Measurements from ENCODE around the gene PHLPP1.
A peak's percentile ranks its signal among the peaks of the same experiment; 100 is the strongest.

The PHLPP1 gene

DNA sequence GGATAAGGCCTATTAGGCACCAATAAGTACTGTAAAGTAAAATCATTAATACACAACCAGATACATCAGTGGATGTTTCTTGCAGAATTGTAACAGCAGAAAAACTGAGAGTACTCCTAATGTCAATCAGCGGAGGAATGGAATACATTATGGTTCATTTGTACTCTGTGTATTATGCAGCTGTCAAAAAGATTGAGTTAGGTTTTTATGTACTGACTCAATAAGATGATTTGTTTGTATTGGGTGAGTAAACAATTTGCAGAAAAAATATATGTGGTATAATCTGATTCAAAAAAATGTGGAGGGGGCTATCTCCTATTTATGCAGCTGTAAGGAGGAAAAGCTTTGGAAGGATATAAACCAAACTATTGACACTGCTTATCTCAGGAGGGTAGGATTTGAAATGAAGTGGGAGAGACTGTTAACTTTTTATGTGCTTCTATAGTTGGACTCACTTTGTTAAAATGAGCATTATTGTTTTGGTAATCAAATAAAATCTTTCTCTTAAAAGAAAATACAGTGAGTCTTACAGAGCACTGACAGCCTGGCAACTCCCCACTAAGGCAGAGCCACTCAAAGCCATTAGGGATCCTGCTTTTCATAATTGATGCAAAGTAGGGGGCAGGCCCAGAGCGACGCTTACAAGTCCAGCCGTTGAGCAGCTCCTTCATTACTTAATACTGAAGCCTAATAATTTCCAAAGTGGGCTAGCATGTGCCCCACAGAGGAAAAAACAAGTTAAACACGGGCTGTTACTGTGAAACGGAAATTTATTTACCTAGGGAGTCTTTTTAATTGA lies 168.8 kb downstream of the PHLPP1 start:
- TF ChIP-seq, protein P1, sequence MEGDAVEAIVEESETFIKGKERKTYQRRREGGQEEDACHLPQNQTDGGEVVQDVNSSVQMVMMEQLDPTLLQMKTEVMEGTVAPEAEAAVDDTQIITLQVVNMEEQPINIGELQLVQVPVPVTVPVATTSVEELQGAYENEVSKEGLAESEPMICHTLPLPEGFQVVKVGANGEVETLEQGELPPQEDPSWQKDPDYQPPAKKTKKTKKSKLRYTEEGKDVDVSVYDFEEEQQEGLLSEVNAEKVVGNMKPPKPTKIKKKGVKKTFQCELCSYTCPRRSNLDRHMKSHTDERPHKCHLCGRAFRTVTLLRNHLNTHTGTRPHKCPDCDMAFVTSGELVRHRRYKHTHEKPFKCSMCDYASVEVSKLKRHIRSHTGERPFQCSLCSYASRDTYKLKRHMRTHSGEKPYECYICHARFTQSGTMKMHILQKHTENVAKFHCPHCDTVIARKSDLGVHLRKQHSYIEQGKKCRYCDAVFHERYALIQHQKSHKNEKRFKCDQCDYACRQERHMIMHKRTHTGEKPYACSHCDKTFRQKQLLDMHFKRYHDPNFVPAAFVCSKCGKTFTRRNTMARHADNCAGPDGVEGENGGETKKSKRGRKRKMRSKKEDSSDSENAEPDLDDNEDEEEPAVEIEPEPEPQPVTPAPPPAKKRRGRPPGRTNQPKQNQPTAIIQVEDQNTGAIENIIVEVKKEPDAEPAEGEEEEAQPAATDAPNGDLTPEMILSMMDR (IDR thresholded peaks at IDR 0.05; ENCODE audit: poor library complexity, severe bottlenecking): no peak
- ATAC-seq (ENCODE audit: low read depth) (no peak), DNase-seq (ENCODE audit: low spot score) (no peak)
- Histone ChIP-seq H3K4me3 (ENCODE audit: severe bottlenecking) (no peak overlapping the region), H3K9me3 (ENCODE audit: severe bottlenecking) (no peaks in the 10 kb centered on the region), H3K27me3 (ENCODE audit: insufficient read depth, poor library complexity, severe bottlenecking) (no peaks in the 10 kb centered on the region), H3K4me1 (ENCODE audit: insufficient read depth, poor library complexity, severe bottlenecking) (peaks cover 23% of the 10 kb centered on the region), H3K27ac (ENCODE audit: poor library complexity, severe bottlenecking) (no peak overlapping the region), H3K36me3 (ENCODE audit: low read depth) (no peaks in the 10 kb centered on the region)

- Histone ChIP-seq H3K27me3 (ENCODE audit: insufficient read depth, poor library complexity, severe bottlenecking) (no peaks in the 10 kb centered on the region), H3K9me3 (ENCODE audit: severe bottlenecking) (no peaks in the 10 kb centered on the region), H3K4me1 (ENCODE audit: insufficient read depth, poor library complexity, severe bottlenecking) (peaks cover 18% of the 10 kb centered on the region), H3K36me3 (ENCODE audit: low read depth) (no peaks in the 10 kb centered on the region), H3K4me3 (ENCODE audit: severe bottlenecking) (no peak overlapping the region), H3K27ac (ENCODE audit: poor library complexity, severe bottlenecking) (no peak overlapping the region)
- ATAC-seq (ENCODE audit: low read depth) (no peak), DNase-seq (ENCODE audit: low spot score) (no peak)
- TF ChIP-seq, protein P1 (IDR thresholded peaks at IDR 0.05; ENCODE audit: poor library complexity, severe bottlenecking): no peak
These were observed 170.5 kb downstream of the PHLPP1 start for GRCh38 chr18:62885804-62886203.

- TF ChIP-seq, protein P1 (IDR thresholded peaks at IDR 0.05; ENCODE audit: poor library complexity, severe bottlenecking): no peak
- H3K36me3 ChIP-seq (ENCODE audit: low read depth): peaks cover 15% of the 10 kb centered on the region
- H3K4me1 ChIP-seq (ENCODE audit: insufficient read depth, poor library complexity, severe bottlenecking): peaks cover 12% of the 10 kb centered on the region
- H3K27ac ChIP-seq (ENCODE audit: poor library complexity, severe bottlenecking): no peak overlapping the region
- H3K4me3 ChIP-seq (ENCODE audit: severe bottlenecking): no peak overlapping the region
- no peak for ATAC-seq (ENCODE audit: low read depth)
- DNase-seq (ENCODE audit: low spot score): no peak
- no peaks in the 10 kb centered on the region for H3K27me3 ChIP-seq (ENCODE audit: insufficient read depth, poor library complexity, severe bottlenecking)
- no peaks in the 10 kb centered on the region for H3K9me3 ChIP-seq (ENCODE audit: severe bottlenecking)
These were observed 179.5 kb downstream of the PHLPP1 start for GRCh38 chr18:62894681-62895390.

GRCh38 chr18:62897153-62897552 lies 181.8 kb downstream of the PHLPP1 start:
- peak overlapping the region; percentile 72 for H3K27ac ChIP-seq (ENCODE audit: poor library complexity, severe bottlenecking)
- no peak for DNase-seq (ENCODE audit: low spot score)
- TF ChIP-seq, protein P1 (IDR thresholded peaks at IDR 0.05; ENCODE audit: poor library complexity, severe bottlenecking): no peak
- H3K36me3 ChIP-seq (ENCODE audit: low read depth): peaks cover 20% of the 10 kb centered on the region
- no peaks in the 10 kb centered on the region for H3K27me3 ChIP-seq (ENCODE audit: insufficient read depth, poor library complexity, severe bottlenecking)
- peak; percentile 97 for ATAC-seq (ENCODE audit: low read depth)
- H3K9me3 ChIP-seq (ENCODE audit: severe bottlenecking): no peaks in the 10 kb centered on the region
- no peak overlapping the region for H3K4me3 ChIP-seq (ENCODE audit: severe bottlenecking)
- peaks cover 12% of the 10 kb centered on the region for H3K4me1 ChIP-seq (ENCODE audit: insufficient read depth, poor library complexity, severe bottlenecking)
